Small intestine (tissue), 16 donors: ENCODE results near the gene INTU. TPM values are rescaled to one million over a fixed set of nuclear protein-coding genes. Genes with fewer than 3 reads are reported as not detected.
"Not testable (repeated sequence)": the region's sequence is repeated elsewhere in the genome, so short reads cannot be mapped to it uniquely, and the experiment has no call there.

Source experiments
- DNase-seq, 2 donors: peaks; one replicate each; pipeline versions ENCODE4 v3.0.0 to v3.0.0-alpha.2; 2013
- FAIRE-seq: peaks from 2 replicates; lab custom pipeline; 2012; peaks lifted over from hg19 to GRCh38; lab: Jason Lieb, UNC
- H3K27ac ChIP-seq, 3 donors: one replicate each; pipeline ENCODE4 v1.5.1; 2013; ENCODE audit warnings: low read length in 2 of 3, mild to moderate bottlenecking in 2 of 3, control low read depth in 1 of 3, inconsistent platforms in 1 of 3, low read depth in 1 of 3, moderate library complexity in 1 of 3
- H3K27me3 ChIP-seq, 3 donors: one replicate each; pipeline ENCODE4 v1.6.1; 2013; ENCODE audit warnings: low read length in 3 of 3, inconsistent platforms in 1 of 3; ENCODE audit not compliant: control insufficient read depth in 3 of 3, insufficient read depth in 3 of 3
- H3K36me3 ChIP-seq, 3 donors: one replicate each; pipeline ENCODE4 v1.6.1; 2013; ENCODE audit warnings: low read length in 3 of 3, inconsistent platforms in 1 of 3, low read depth in 1 of 3, mild to moderate bottlenecking in 1 of 3, moderate library complexity in 1 of 3; ENCODE audit not compliant: control insufficient read depth in 3 of 3, insufficient read depth in 2 of 3
- H3K4me1 ChIP-seq, 3 donors: one replicate each; pipeline ENCODE4 v1.6.1; 2013; ENCODE audit warnings: low read length in 2 of 3, inconsistent platforms in 1 of 3, low read depth in 1 of 3, mild to moderate bottlenecking in 1 of 3, moderate library complexity in 1 of 3; ENCODE audit not compliant: control insufficient read depth in 3 of 3, insufficient read depth in 2 of 3
- H3K4me3 ChIP-seq, 3 donors: one replicate each; pipeline ENCODE4 v1.5.1; 2013; ENCODE audit warnings: low read length in 3 of 3, control low read depth in 1 of 3, inconsistent platforms in 1 of 3, low read depth in 1 of 3, mild to moderate bottlenecking in 1 of 3, moderate library complexity in 1 of 3
- H3K9me3 ChIP-seq, 2 donors: one replicate each; pipeline ENCODE4 v1.6.1; 2013; ENCODE audit warnings: low read depth in 1 of 2, low read length in 1 of 2; ENCODE audit not compliant: control insufficient read depth in 2 of 2, insufficient read depth in 1 of 2
- WGBS, 3 donors: extraction: QIAGEN DNeasy Blood & Tissue Kit; methylation state at CpG; one replicate each; pipeline ENCODE4 v1.1.7; 2013; 5-methylcytosine and 5-hydroxymethylcytosine counted together
- long read RNA-seq, 10 donors: transcript quantifications; one replicate each; lab custom pipeline, GENCODE V29; 2026
- polyA plus RNA-seq, 4 donors: library from polyadenylated mRNA; stranded (reverse) in 3 of 4; unstranded in 1 of 4; fragments of 200-250 nt in 3 of 4; fragments of 120-200 nt in 1 of 4; gene quantifications; one replicate each; pipeline versions ENCODE4 v1.2.1 to v1.2.3, GENCODE V29; 2013
- donor health status: healthy with polysubstance abuse.
- donor health status: control.
- donor health status: control.
- donor health status: Bipolar disorder and iron deficiency.
- donor health status: healthy.

INTU gene
- polyA plus RNA-seq = 1 to 10 TPM in 2 of 4 donors, under 1 TPM in 2; under 0.01 to 6.3 (median 0.92) TPM
- long read RNA-seq, donor 1, partial matches to known transcripts = 0 of 1 reads
- long read RNA-seq, donor 1, other reads (novel, unspliced or antisense) = 0 of 1 reads
- long read RNA-seq, donor 2, full-length matches to known transcripts = 1 of 1 reads
- long read RNA-seq, donor 2, partial matches to known transcripts = 0 of 1 reads
- long read RNA-seq, donor 2, other reads (novel, unspliced or antisense) = 0 of 1 reads
- long read RNA-seq, donor 3 = 0 reads
- long read RNA-seq, donor 4 = 0 reads
- long read RNA-seq, donor 5 = 0 reads
- long read RNA-seq, donor 6 = 0 reads
- long read RNA-seq, donor 7, full-length matches to known transcripts = 1 of 1 reads
- long read RNA-seq, donor 7, partial matches to known transcripts = 0 of 1 reads
- long read RNA-seq, donor 7, other reads (novel, unspliced or antisense) = 0 of 1 reads
- long read RNA-seq, donor 8 = 0 reads
- long read RNA-seq, donor 9 = 0 reads
- long read RNA-seq, donor 10 = 0 reads

DNA sequence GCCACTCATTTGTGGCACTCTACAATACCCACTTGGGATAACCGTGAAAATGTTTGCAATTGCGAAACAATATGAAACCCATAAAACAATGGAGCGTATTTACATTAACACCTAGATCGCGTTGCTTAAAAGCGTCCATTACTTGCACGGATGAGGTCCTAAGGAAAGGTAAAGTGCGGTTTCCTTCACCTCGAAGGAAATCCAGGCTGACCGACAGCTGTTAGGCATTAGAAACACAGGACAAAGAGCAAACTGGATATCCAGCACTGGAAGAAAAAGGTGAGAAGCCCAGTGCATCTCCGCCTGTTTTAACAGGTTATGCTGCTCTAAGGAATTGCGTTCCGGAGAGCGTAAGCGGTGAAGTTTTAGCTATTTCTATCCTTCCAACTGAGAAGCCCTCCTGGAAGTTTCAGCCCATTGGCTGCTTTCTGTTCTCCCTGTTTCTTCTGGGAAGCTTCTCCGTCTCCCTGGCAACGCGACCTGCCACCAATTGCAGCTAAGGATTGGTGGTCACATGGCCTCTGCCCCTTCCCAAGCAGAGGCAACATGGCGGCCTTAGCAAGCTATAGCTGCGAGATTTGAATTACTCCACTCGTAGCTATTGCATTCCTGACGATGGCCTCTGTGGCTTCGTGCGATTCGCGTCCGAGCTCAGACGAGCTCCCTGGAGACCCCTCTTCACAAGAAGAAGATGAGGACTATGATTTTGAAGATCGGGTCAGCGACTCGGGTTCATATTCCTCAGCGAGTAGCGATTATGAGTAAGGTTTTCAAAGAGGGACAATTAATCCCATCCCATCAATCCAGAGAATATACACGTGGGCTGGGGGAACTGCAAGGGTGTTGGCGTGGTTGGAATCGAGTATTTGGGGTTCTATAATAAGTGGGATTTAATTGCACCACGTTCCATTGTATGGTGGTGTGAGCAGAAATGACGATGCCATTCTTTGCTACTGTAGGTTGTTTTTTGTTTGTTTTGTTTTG is at the start of gene INTU:
TSS of gene INTU (plus strand) at position 538 of the 984 bp plus-strand sequence. CDS start at position 616, 78 bp downstream.
- WGBS, 3 donors = 1 to 2% (median 1%) methylated on average over 38 of the region's 38 CpGs
- Histone ChIP-seq H3K4me1 (peaks cover 0 to 3% (median 0%) of the 10 kb centered on the region in 3 donors), H3K27me3 (peaks cover 0 to 7% (median 0%) of the 10 kb centered on the region in 3 donors), H3K9me3 (no peaks in the 10 kb centered on the region), H3K27ac (peak within 1 kb of the TSS in 2 of 3 donors; percentile 39 to 61), H3K4me3 (peak within 1 kb of the TSS; percentile 37 to 84 (median 68)), H3K36me3 (no peaks in the 10 kb centered on the region)
- FAIRE-seq = no peak
- peak; percentile 95 to 96 for DNase-seq

DNA sequence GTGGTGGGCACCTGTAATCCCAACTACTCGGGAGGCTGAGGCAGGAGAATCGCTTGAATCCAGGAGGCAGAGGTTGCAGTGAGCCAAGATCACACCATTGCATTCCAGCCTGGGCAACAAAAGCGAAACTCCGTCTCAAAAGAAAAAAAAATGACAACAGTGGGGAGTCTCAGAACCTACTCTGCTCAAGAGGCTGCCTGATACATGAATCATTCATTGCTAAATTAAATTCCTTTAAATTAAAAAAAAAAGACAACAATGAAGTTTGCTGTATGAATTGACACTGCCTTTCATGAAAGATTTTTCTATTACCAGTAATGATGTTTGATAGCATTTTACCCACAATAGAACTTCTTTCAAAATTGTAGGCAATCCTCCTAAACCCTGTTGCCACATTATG is 46.3 kb upstream of the INTU start:
- DNase-seq, H3K27ac ChIP-seq, H3K9me3 ChIP-seq, H3K4me3 ChIP-seq, FAIRE-seq, H3K27me3 ChIP-seq, H3K36me3 ChIP-seq, H3K4me1 ChIP-seq: not testable (repeated sequence)
- 80 to 85% (median 80%) methylated on average over 4 of the region's 4 CpGs for WGBS, 3 donors

GRCh38 chr4:127586922-127587571 is 45.7 kb upstream of the INTU start:
- no peak for FAIRE-seq
- Histone ChIP-seq H3K27me3 (no peaks in the 10 kb centered on the region), H3K4me3 (no peak overlapping the region), H3K27ac (no peak overlapping the region), H3K4me1 (no peaks in the 10 kb centered on the region), H3K9me3 (no peaks in the 10 kb centered on the region), H3K36me3 (no peaks in the 10 kb centered on the region)
- DNase-seq = peak; percentile 23 to 43
- WGBS, 3 donors = 0 to 10% (median 0%) methylated on average over 1 of the region's 1 CpG

DNA sequence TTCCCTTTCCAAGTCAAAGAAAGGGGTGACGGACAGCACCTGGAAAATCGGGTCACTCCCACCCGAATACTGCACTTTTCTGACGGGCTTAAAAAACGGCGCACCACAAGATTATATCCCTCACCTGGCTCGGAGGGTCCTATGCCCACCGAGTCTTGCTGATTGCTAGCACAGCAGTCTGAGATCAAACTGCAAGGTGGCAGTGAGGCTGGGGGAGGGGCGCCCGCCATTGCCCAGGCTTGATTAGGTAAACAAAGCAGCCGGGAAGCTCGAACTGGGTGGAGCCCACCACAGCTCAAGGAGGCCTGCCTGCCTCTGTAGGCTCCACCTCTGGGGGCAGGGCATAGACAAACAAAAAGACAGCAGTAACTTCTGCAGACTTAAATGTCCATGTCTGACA is 43.6 kb upstream of the INTU start:
- not testable (repeated sequence) for H3K27me3 ChIP-seq, H3K9me3 ChIP-seq, FAIRE-seq, H3K4me3 ChIP-seq, DNase-seq, H3K4me1 ChIP-seq, H3K27ac ChIP-seq, H3K36me3 ChIP-seq
- 84 to 96% (median 92%) methylated on average over 6 to 10 of the region's 12 CpGs for WGBS, 3 donors

GRCh38 chr4:127598656-127599055 is 34.1 kb upstream of the INTU start:
- DNase-seq = no peak
- no peak for FAIRE-seq

DNA sequence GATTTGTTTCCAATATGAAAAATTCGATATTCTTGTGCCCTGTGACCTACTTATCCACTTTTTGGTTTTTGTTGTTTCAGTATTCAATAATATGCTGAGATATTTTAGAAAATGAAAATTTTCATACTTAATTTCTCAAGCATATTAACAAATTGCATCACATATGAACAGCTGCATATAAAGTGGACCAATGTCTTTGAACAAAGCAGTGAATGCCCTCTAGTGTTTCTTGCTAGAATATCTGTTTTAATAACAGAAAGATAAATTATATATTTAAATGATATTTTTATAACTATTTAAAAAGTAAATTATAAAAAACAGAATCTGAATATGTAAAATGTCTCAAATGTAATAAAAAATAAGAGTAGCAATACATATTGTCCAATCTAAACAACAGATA is 31.7 kb upstream of the INTU start:
- no peak for DNase-seq
- Histone ChIP-seq H3K4me1 (no peaks in the 10 kb centered on the region), H3K36me3 (no peaks in the 10 kb centered on the region), H3K9me3 (no peaks in the 10 kb centered on the region), H3K27ac (no peak overlapping the region), H3K27me3 (peaks cover 0 to 4% (median 4%) of the 10 kb centered on the region in 3 donors), H3K4me3 (no peak overlapping the region)
- WGBS, 3 donors = 66 to 81% (median 76%) methylated on average over 1 of the region's 1 CpG
- FAIRE-seq = no peak

More at GRCh38 chr4:127598656-127599055, 34.1 kb upstream of the INTU start:
- Histone ChIP-seq H3K36me3 (no peaks in the 10 kb centered on the region), H3K9me3 (no peaks in the 10 kb centered on the region), H3K27me3 (no peaks in the 10 kb centered on the region), H3K4me1 (no peaks in the 10 kb centered on the region), H3K4me3 (no peak overlapping the region), H3K27ac (no peak overlapping the region)

- Histone ChIP-seq H3K4me3 (no peak overlapping the region), H3K27me3 (peaks cover 0 to 7% (median 4%) of the 10 kb centered on the region in 3 donors), H3K36me3 (no peaks in the 10 kb centered on the region), H3K27ac (no peak overlapping the region), H3K4me1 (no peaks in the 10 kb centered on the region), H3K9me3 (no peaks in the 10 kb centered on the region)
- DNase-seq = peak; percentile 20 to 31
- WGBS, 3 donors = 7 to 16% (median 16%) methylated on average over 6 of the region's 6 CpGs
- FAIRE-seq = peak; percentile 72
These were observed 27.6 kb upstream of the INTU start for GRCh38 chr4:127604949-127605709.
